Cortex of kidney (tissue), 1 donor: ENCODE measurements around the gene FAM76A.
"Not testable (repeated sequence)": the region's sequence is repeated elsewhere in the genome, so short reads cannot be mapped to it uniquely, and the experiment has no call there.

ENCODE experiments used
- DNase-seq: peaks from one replicate; lab custom pipeline; 2025; lab: John Stamatoyannopoulos, UW

FAM76A gene

DNA sequence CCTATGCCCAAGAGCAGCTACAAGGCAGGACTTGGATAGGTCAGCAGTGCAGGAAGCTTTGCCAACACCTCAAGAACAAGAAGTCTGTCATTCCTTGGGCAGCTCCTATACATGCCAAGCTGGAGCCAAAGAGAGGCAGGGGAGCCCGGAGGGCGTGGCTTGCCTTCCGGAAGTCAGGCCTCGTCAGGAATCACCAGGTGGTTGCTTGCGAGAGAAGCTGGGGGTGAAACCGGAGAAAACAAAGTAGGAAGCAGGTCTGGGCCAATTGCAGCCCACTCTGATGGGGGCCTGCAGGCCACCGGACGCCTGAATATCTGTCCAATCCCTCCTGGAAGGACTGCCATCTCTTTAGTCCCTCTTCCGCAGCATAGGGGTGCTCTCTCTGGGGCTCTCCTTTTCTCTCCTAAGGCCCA is 794 bp upstream of the FAM76A start:
- DNase-seq, result no peak

GRCh38 chr1:27726173-27727044 is 648 bp downstream of the FAM76A start:
- no peak for DNase-seq

DNA sequence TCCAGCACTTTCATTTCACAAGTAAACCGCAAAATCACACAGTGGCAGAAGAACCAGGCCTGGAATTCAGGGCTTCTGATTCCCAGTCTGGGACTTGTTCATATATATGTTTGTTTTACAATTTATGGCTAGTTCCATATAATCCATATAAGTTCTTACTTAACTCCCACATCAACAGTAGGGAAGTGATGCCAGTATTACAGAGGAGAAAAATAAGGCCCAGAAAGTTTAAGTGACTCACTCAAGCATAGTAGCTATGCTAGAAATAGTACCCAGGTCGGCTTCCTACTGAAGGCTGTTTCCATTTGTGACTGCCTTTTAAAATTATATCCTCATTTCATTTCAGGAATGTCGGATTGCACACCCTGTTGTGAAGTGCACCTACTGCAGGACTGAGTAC is 1.4 kb downstream of the FAM76A start:
- no peak for DNase-seq

DNA sequence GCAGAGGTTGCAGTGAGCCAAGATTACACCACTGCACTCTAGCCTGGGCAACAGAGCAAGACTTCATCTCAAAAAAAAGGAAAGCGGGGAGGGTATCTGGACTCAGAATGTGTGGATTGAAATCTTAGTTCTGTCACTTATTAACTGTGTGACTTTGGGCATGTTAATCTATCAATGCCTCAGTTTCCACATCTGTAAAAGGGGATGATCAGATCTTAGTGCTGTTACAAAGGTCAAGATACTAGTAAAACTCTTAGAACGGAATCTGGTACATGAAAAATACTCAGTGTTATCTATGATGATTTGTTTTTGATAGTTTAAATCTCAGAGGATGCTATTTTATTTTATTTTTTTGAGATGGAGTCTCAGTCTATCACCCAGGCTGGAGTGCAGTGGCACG is 10.5 kb downstream of the FAM76A start:
- no peak for DNase-seq

- DNase-seq, result no peak
Observed at GRCh38 chr1:27741121-27741520, 15.4 kb downstream of the FAM76A start.

GRCh38 chr1:27744556-27744955 is 18.8 kb downstream of the FAM76A start:
- DNase-seq, result no peak

DNA sequence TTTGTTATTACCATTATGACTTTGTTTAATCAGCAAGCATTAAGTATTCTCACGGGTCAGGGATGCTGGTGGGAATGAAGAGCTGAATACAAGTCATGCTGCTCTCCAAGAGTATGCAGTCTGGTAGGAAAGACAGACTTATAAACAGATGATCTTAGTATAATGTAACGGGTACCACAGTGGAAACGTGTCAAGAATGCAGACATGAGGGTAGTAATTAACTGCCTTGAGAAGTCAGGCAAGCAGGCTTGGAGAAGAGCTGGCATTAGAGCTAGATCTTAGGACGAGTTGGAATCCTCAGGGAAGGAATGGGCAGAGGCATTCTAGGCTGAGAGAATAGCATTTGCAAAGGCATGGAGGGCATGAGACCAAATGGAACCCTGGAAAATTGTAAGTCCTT is 19.7 kb downstream of the FAM76A start:
- no peak for DNase-seq

DNA sequence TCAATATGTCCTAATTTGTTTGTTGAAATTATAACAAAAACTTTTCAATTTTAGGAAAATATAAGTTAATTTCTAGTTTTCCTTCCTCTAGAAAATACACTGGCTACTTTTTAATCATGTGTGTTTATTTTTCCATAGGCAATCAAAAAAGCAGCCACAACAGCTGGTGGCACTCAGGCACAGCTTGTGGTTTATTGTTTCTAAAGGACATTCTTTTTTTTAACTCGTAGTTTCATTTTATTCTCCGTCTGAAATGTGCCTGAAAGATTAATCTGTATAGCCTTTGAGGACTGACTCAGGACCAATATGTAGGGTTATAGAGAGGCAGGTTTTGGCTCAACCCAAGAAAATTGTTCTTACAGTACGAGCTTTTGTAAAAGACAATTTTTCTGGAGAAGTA is 26.6 kb downstream of the FAM76A start:
- no peak for DNase-seq

DNA sequence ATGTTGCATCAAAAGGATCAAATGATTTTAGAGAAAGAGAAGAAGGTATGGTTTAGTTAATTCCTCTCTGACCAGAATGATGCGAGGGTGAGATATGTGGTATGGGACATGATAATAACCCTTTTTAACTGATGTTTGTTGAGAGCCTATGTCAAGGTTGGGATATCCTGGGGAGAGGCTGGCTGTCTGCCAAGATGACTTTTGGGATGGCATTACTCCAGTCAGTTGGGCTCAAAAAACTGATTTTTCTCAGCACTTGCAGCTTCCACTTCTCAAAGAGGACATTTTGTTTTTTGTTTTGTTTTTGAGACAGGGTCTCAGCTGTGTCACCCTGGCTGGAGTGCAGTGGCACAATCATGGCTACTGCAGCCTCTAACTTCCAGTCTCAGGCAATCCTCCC is 29.5 kb downstream of the FAM76A start:
- no peak for DNase-seq

GRCh38 chr1:27755865-27756264 is 30.1 kb downstream of the FAM76A start:
- no peak for DNase-seq

GRCh38 chr1:27759236-27759635 is 33.5 kb downstream of the FAM76A start:
- no peak for DNase-seq

GRCh38 chr1:27760426-27760825 is 34.7 kb downstream of the FAM76A start:
- no peak for DNase-seq

DNA sequence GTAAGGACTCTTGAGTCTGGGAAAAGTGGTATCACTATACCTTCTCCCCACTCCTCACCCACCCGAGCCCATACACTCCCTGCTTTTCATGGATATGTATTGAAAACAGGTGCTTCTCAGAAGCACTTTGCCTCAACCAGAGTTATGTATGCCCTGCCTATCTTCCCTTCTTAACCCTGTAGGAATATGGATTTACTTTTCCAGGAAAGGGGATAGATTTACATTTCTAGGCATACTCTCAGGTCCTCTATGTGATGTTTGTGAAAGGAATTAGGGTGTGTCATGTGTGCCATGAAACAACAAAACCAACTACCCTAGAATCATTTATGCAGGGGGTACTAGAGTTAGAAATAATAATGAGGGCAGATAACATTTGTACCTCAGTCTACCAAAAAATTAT is 36.3 kb downstream of the FAM76A start:
- no peak for DNase-seq

- no peak for DNase-seq
Observed at GRCh38 chr1:27763358-27763757, 37.6 kb downstream of the FAM76A start.

- DNase-seq, result no peak
Observed at GRCh38 chr1:27770293-27770830, 44.6 kb downstream of the FAM76A start.

- DNase-seq, result no peak
Observed at GRCh38 chr1:27772036-27772931, 46.5 kb downstream of the FAM76A start.

GRCh38 chr1:27772932-27773825 is 47.4 kb downstream of the FAM76A start, which contains the start of gene STX12:
Gene STX12 (plus strand): TSS chr1:27773219. CDS start chr1:27773308, 89 bp downstream.
- DNase-seq, result peak; percentile 60

GRCh38 chr1:27773826-27774445 is 48.2 kb downstream of the FAM76A start:
- no peak for DNase-seq

- no peak for DNase-seq
Observed at GRCh38 chr1:27774654-27775053, 48.9 kb downstream of the FAM76A start.

DNA sequence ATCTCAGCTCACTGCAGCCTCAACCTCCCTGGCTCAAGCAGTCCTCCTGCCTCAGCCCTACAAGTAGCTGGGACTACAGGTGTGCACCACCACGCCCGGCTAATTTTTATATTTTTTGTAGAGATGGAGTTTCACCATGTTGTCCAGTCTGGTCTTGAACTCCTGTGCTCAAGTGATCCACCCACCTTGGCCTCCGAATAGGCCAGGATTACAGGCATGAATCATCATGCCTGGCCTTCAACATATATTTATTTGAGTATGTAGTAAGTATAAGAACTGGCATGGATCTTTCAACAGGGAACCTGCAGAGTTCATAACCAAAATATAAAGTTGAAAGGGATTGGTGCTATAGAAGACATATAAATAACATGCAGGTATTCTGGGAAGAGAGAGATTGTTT is 49.6 kb downstream of the FAM76A start:
- not testable (repeated sequence) for DNase-seq

- DNase-seq, result not testable (repeated sequence)
Observed at GRCh38 chr1:27776276-27776675, 50.5 kb downstream of the FAM76A start.
